Adrenal gland (tissue), 5 donors: ENCODE data around the gene ITGA11.

ENCODE experiments used
- CTCF ChIP-seq, 6 experiments: fragments of 450-650 bp in 4 of 6; fragments of 200-600 bp in 2 of 6; sonication (generic) in 1 of 6; IDR thresholded peaks; 1 replicate in 5 of 6; 2 replicates in 1 of 6; pipeline versions ENCODE4 v1.5.1 to v1.8.0; 2016 to 2021; ENCODE audit warnings: antibody characterized with exemption in 6 of 6, mild to moderate bottlenecking in 2 of 6, moderate library complexity in 1 of 6
- POLR2A ChIP-seq, 2 donors: fragments of 450-650 bp; IDR thresholded peaks; one replicate each; pipeline ENCODE4 v1.6.1; 2017; ENCODE audit warnings: antibody characterized with exemption in 2 of 2, mild to moderate bottlenecking in 2 of 2, moderate library complexity in 1 of 2
- donor health status: DM: no; HTN: no; CAD: no.

GRCh38 chr15:68341760-68342725 lies 89.9 kb downstream of the ITGA11 start:
- TF ChIP-seq POLR2A (IDR thresholded peaks at IDR 0.05), result no peak
- TF ChIP-seq CTCF (IDR thresholded peaks at IDR 0.05), result no peak
